NCI-H187 (cell line): ENCODE data around the gene FLNA.
"Not testable (repeated sequence)": the region's sequence is repeated elsewhere in the genome, so short reads cannot be mapped to it uniquely, and the experiment has no call there.

Experiments
- DNase-seq, 2 experiments: peaks; one replicate each; lab custom pipeline; 2025; lab: John Stamatoyannopoulos, UW

FLNA gene

GRCh38 chrX:154399527-154400368 lies 25.3 kb upstream of the FLNA start:
- DNase-seq: no peak

GRCh38 chrX:154398668-154399526 lies 24.5 kb upstream of the FLNA start:
- peak; percentile 61 to 74 for DNase-seq

- DNase-seq: peak; percentile 97
These were observed 23.6 kb upstream of the FLNA start, which contains the start of gene RPL10 for GRCh38 chrX:154397888-154398667. TSS of gene RPL10 (plus strand) at chrX:154398377. CDS start at chrX:154398520, 143 bp downstream.

- DNase-seq: peak in 1 of 2 experiments; percentile 36
These were observed 22.8 kb upstream of the FLNA start for GRCh38 chrX:154396973-154397887.

GRCh38 chrX:154396363-154396762 lies 21.9 kb upstream of the FLNA start:
- DNase-seq: not testable (repeated sequence)

GRCh38 chrX:154389812-154390747 lies 15.6 kb upstream of the FLNA start:
- DNase-seq: not testable (repeated sequence)

- not testable (repeated sequence) for DNase-seq
These were observed 14.2 kb upstream of the FLNA start for GRCh38 chrX:154388649-154389048.

GRCh38 chrX:154388094-154388493 lies 13.7 kb upstream of the FLNA start:
- not testable (repeated sequence) for DNase-seq

- no peak for DNase-seq
These were observed 10.0 kb upstream of the FLNA start for GRCh38 chrX:154384284-154384892.

GRCh38 chrX:154383359-154384283 lies 9.2 kb upstream of the FLNA start:
- DNase-seq: no peak

GRCh38 chrX:154382483-154383069 lies 8.1 kb upstream of the FLNA start:
- no peak for DNase-seq

GRCh38 chrX:154381271-154381670 lies 6.8 kb upstream of the FLNA start:
- DNase-seq: no peak

- DNase-seq: no peak
These were observed 6.4 kb upstream of the FLNA start for GRCh38 chrX:154380787-154381186.

GRCh38 chrX:154380153-154380552 lies 5.7 kb upstream of the FLNA start:
- no peak for DNase-seq

GRCh38 chrX:154379569-154379951 lies 5.1 kb upstream of the FLNA start:
- no peak for DNase-seq

- DNase-seq: peak; percentile 100
These were observed 4.5 kb upstream of the FLNA start, which contains the start of gene EMD for GRCh38 chrX:154378799-154379568. TSS of gene EMD (plus strand) at chrX:154379295. CDS start at chrX:154379485, 190 bp downstream.
